HEK293 (cell line): Measurements from ENCODE around the gene DUS1L.

Experiments
- CTCF ChIP-seq: fragments of 450-650 bp; formaldehyde crosslinking; IDR thresholded peaks from 2 replicates; pipeline ENCODE4 v1.5.1; 2016; ENCODE audit warnings: missing biosample characterization, missing genetic modification characterization
- HOXC10 ChIP-seq: sonication (generic); formaldehyde crosslinking; IDR thresholded peaks from 2 replicates; pipeline ENCODE4 v1.8.1; 2023; ENCODE audit warnings: mild to moderate bottlenecking, missing genetic modification reagents
- PRDM1 ChIP-seq: fragments of 450-650 bp; formaldehyde crosslinking; IDR thresholded peaks from 2 replicates; pipeline ENCODE4; 2016; ENCODE audit warnings: missing biosample characterization, missing genetic modification characterization
- SALL2 ChIP-seq: fragments of 450-650 bp; formaldehyde crosslinking; IDR thresholded peaks from 2 replicates; pipeline ENCODE4 v1.5.0; 2017; ENCODE audit warnings: missing biosample characterization, mild to moderate bottlenecking, missing genetic modification characterization, borderline replicate concordance
- YY1 ChIP-seq: fragments of 450-650 bp; formaldehyde crosslinking; IDR thresholded peaks from 2 replicates; pipeline ENCODE4 v1.5.1; 2018; ENCODE audit warnings: missing biosample characterization, missing genetic modification characterization
- ZXDB ChIP-seq: fragments of 450-650 bp; formaldehyde crosslinking; IDR thresholded peaks from 2 replicates; pipeline ENCODE4 v1.5.1; 2016; ENCODE audit warnings: missing biosample characterization, missing genetic modification characterization

GRCh38 chr17:82049106-82049505, 16.5 kb downstream of the DUS1L start:
- TF ChIP-seq PRDM1 (tag by site-specific recombination), result no peak
- no peak for TF ChIP-seq CTCF
- TF ChIP-seq YY1 (tag by site-specific recombination), result no peak
- no peak for TF ChIP-seq ZXDB (tag by site-specific recombination)
- no peak for TF ChIP-seq SALL2 (tag by site-specific recombination)
- no peak for TF ChIP-seq HOXC10 (CRISPR knock-in tag)
